HG02588 (cell line): Measurements from ENCODE around the gene ARID2.

Source experiments
- ATAC-seq: cut with Tn5 transposase; IDR thresholded peaks from one replicate; pipeline ENCODE4 v1.9.1; 2021; ENCODE audit warnings: mild to moderate bottlenecking, moderate library complexity; ENCODE audit not compliant: unreplicated experiment

ARID2 gene

GRCh38 chr12:45760333-45760732 lies 30.8 kb downstream of the ARID2 start:
- ATAC-seq, result no peak

- ATAC-seq, result no peak
Measured at GRCh38 chr12:45762185-45763110, 32.9 kb downstream of the ARID2 start.

GRCh38 chr12:45763381-45763780 lies 33.9 kb downstream of the ARID2 start:
- no peak for ATAC-seq

- ATAC-seq, result no peak
Measured at GRCh38 chr12:45768194-45768593, 38.7 kb downstream of the ARID2 start.

GRCh38 chr12:45773747-45774146 lies 44.2 kb downstream of the ARID2 start:
- ATAC-seq, result no peak

- ATAC-seq, result no peak
Measured at GRCh38 chr12:45774508-45775162, 45.1 kb downstream of the ARID2 start.

- ATAC-seq, result no peak
Measured at GRCh38 chr12:45775465-45775864, 46.0 kb downstream of the ARID2 start.

GRCh38 chr12:45775964-45776363 lies 46.5 kb downstream of the ARID2 start:
- ATAC-seq, result no peak

GRCh38 chr12:45779936-45780335 lies 50.4 kb downstream of the ARID2 start:
- no peak for ATAC-seq

GRCh38 chr12:45781080-45781479 lies 51.6 kb downstream of the ARID2 start:
- ATAC-seq, result no peak

- ATAC-seq, result no peak
Measured at GRCh38 chr12:45785315-45785714, 55.8 kb downstream of the ARID2 start.

- ATAC-seq, result no peak
Measured at GRCh38 chr12:45789025-45789424, 59.5 kb downstream of the ARID2 start.

- ATAC-seq, result no peak
Measured at GRCh38 chr12:45794422-45794821, 64.9 kb downstream of the ARID2 start.

- no peak for ATAC-seq
Measured at GRCh38 chr12:45801625-45802024, 72.1 kb downstream of the ARID2 start.

GRCh38 chr12:45803111-45803510 lies 73.6 kb downstream of the ARID2 start:
- ATAC-seq, result no peak

- ATAC-seq, result no peak
Measured at GRCh38 chr12:45816652-45817051, 87.1 kb downstream of the ARID2 start.

GRCh38 chr12:45827974-45828373 lies 98.5 kb downstream of the ARID2 start:
- ATAC-seq, result no peak

GRCh38 chr12:45828402-45828801 lies 98.9 kb downstream of the ARID2 start:
- no peak for ATAC-seq

- no peak for ATAC-seq
Measured at GRCh38 chr12:45831590-45831989, 102.1 kb downstream of the ARID2 start.

- no peak for ATAC-seq
Measured at GRCh38 chr12:45833401-45833800, 103.9 kb downstream of the ARID2 start.

- ATAC-seq, result no peak
Measured at GRCh38 chr12:45834809-45835208, 105.3 kb downstream of the ARID2 start.

- ATAC-seq, result no peak
Measured at GRCh38 chr12:45839917-45840316, 110.4 kb downstream of the ARID2 start.
